GM13977 (cell line): ENCODE measurements around the gene COQ10B.
"Not testable (repeated sequence)": the region's sequence is repeated elsewhere in the genome, so short reads cannot be mapped to it uniquely, and the experiment has no call there.

Source experiments
- DNase-seq: peaks from one replicate; pipeline ENCODE4 v3.0.0; 2012; ENCODE audit warnings: low spot score
- CTCF ChIP-seq: IDR thresholded peaks from 2 replicates; pipeline ENCODE4 v1.5.1; 2012; ENCODE audit warnings: mild to moderate bottlenecking, control low read depth; ENCODE audit not compliant: insufficient read depth; ENCODE audit errors: extremely low read depth, missing control alignments
- in situ Hi-C: fragments of 300-500 bp; cut with MboI; formaldehyde crosslinking; loops from one replicate; pipeline ENCODE4 v1.12.0; 2022; ENCODE audit warnings: low sequenced_read_pairs, low pct_unique_long_range_greater_than_20kb, mixed read lengths, inconsistent platforms; ENCODE audit not compliant: unreplicated experiment

The COQ10B gene

GRCh38 chr2:197425550-197425949, 27.8 kb upstream of the COQ10B start:
- TF ChIP-seq CTCF = no peak
- in situ Hi-C loops = no loop called here
- no peak for DNase-seq

- TF ChIP-seq CTCF = no peak
- in situ Hi-C loops = no loop called here
Observed at GRCh38 chr2:197426723-197427603, 26.4 kb upstream of the COQ10B start.

GRCh38 chr2:197427986-197428385, 25.4 kb upstream of the COQ10B start:
- TF ChIP-seq CTCF = no peak
- in situ Hi-C loops = no loop called here
- no peak for DNase-seq

More at GRCh38 chr2:197426723-197427603, 26.4 kb upstream of the COQ10B start:
- no peak for DNase-seq

- in situ Hi-C loops = no loop called here
- TF ChIP-seq CTCF = no peak
- no peak for DNase-seq
Observed at GRCh38 chr2:197431858-197432257, 21.5 kb upstream of the COQ10B start.

GRCh38 chr2:197432527-197432926, 20.8 kb upstream of the COQ10B start:
- DNase-seq, in situ Hi-C loops: not testable (repeated sequence)

- DNase-seq = no peak
- in situ Hi-C loops = no loop called here
- TF ChIP-seq CTCF = no peak
Observed at GRCh38 chr2:197433780-197434438, 19.4 kb upstream of the COQ10B start.
